ENCODE results near the gene HEG1.
"Not testable (repeated sequence)": the region's sequence is repeated elsewhere in the genome, so short reads cannot be mapped to it uniquely, and the experiment has no call there.

Gene HEG1

DNA sequence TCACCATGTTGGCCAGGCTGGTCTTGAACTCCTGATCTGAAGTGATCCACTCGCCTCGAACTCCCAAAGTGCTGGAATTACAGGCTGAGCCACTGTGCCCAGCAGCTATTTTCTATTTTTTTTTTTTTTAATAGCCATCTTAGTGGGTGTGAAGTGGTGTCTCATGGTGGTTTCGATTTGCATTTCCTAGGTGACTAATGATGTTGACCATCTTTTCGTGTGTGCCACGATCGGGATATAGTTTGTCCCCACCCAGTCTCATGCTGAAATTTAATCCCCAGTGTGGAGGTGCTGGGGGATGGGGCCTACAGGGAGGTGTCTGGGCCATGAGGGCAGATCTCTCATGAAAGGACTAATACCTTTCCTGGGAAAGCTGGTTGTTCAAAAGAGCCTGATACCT lies 79.4 kb downstream of the HEG1 start:
- DNase-seq = no peak

DNA sequence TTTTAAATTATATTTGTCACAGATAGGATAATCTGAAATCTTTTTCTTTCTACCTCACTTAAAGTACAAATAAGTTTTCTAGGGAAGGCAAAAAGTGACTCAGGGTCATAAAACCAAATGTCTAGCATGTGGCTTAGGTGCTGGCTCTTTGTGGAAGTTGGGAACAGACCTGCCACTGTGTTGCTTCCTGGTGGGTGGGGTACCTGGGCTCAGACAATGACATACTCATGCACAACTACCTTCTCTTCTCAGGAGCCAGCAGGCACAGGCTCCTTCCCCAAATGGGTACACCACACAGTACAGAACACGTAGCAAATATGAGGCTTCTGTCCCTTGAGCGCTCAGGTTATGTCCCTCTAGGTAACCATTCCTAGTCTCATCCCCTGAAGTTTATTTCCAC lies 81.1 kb downstream of the HEG1 start:
- no peak for DNase-seq

DNA sequence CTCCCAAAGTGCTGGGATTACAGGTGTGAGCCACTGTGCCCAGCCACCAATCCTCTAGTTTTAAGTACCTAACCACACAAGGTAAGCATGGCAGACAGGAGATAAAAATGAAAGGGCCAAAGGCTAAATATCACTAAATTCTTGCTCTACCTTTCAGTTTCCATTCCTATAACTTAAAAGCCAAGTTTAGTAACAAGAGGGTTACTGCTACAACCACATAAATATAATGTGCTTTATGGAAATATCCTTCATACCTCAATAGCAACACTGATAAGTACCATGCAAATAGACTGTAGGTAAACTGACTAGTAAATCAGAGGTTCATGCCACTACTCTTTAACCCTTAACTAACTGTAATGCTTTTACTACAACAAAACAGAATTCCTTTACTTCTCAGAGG lies 82.5 kb downstream of the HEG1 start:
- DNase-seq = no peak

DNA sequence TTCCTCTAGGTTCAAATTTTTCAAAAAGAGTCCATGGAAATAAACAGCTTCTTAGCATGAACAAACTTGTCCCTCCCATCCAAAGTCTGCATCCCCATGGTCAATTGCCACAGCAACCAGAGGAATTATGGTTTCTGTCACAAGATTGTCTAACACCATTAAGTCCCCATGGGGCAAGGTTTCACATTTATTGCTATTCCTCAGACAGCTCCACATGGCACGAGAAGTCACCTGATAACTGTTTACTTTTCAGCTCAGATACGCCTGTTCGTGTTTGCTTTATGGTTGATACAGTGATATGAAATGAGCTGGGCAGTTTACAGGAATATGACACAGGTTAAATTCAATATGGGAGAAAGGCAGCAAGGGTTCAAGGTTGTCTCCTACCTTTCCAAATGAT lies 83.3 kb downstream of the HEG1 start:
- DNase-seq = no peak

DNA sequence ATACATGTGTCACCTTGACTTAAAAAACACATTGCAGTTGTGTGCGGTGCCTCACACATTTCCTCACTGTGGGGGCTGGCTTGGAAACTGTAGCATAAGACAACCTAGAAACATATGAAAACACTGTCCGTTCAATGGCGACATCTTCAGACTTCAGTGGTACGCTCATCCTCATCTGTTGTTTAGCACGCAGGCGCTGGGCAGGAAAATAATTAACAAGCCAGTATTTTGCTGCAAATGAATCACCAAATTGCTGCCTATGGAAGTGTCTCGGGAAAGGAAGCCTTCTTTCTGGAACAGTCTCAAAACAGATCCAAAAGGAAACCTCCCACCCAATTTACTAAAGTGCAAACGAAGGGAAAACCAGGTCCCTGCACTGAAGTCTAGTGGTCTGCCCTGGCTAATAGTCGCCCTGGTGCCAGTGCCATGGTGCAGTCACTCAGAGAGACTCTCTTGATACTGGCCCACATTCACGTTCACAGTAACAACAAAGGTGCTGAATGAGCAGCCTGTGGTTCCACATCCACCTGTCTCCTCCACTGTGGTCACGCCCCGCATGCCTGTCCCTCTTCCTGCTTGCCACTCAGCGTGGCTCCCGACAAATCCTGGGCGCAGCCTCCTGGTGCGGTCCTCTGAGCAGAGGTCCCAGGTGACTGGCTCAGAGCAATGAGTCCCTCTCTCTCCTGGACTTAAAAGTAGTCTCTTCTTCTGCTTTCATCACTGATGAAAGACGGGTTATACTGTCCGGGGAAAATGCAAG lies 85.7 kb downstream of the HEG1 start:
- no peak for DNase-seq

DNA sequence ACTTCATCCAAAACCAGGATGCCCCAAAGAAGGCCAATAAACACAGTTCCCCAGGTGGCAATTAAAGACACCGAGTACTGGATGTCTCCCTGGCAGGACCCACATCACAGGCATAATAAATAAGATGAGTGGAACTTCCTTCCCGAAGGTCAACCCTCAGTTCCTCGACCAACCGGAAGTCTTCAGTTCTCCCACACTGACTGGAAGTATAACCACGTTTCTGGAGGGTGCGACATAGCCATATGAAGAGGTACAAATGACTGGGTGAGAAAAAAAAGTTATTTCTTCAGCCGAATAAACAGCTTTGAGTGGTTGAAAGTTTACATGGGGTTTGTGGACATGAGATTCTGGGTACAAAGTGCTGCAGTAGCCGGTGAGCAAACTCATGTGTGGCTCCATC lies 86.6 kb downstream of the HEG1 start:
- DNase-seq = no peak

DNA sequence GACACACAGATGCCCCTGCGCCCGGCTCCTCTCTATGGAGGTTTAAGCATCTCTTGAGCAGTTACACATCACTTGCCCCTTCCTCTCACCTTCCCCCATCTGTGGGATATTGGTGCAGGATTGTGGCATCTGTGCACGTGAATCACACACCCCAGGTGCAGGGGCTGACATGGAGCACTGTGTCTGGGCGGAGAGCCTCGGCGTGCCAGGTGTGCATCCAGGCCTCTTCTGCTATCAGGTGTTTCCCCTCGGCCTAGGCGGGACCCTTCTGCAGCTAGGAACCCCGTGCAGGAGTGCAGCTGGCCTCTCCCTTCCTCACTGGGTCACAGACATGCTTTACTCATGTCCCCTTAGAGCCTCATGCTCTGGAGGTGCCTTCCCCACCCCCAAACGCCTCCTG lies 87.8 kb downstream of the HEG1 start:
- no peak for DNase-seq

DNA sequence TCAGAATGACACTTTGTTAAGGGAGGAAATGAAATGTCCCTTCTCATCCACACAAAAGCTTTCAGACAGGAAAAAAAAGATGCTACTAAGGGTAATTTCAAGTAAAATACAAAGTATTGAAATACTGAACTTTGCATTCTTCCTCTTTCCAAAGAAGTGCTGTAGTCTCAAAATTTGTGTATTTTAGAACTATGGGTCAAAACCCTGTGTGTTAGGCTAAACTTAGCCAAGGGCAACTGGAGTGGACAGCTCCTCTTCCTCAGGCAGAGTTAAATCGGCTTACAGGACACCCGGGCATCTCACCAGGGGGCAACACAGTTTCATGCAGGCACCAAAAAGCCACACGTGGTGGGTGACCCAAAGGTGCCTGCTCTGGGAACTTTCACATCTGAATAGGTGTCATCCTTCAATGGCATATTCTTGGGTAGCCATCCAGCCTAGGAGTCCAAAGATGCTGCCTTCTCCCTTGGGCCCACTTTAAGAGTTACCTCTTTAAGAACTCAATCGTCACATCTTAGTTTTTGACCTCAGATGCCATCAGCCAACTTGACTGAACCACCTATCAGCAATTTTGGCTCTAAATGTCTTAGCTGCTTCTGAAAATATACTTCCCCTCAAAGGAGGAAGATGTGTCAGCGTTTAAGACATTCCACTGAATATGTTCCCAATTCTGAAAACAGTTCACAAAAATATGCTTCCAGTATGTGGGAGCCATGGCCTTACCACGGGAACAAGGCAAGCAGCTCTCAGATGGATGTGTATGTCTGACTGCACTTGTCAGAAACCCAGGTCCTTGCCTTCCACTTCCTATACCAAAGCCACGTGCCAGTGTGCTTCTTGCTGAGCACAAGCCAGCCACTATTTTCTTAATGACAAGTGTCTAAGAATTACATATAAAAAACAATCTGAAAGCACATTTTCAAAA lies 89.0 kb downstream of the HEG1 start:
- DNase-seq = no peak

DNA sequence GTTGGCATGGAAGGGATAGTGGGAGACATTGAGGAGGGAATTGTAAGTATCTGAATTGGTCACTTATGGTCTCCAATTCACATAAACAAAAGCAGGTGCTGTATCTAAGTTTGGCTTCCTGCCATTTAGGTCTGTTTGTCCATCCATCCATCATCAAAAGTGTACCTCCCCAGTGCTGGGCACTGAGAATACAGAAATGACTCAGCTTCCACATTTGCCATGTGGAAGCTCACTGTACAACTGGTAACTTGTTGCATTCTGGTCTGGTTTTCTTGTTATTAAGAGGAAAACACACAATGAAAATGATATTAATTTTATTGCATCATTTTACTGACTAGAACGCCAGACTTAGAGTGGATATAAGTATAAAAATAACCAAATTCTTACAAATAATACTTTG lies 90.4 kb downstream of the HEG1 start:
- no peak for DNase-seq

DNA sequence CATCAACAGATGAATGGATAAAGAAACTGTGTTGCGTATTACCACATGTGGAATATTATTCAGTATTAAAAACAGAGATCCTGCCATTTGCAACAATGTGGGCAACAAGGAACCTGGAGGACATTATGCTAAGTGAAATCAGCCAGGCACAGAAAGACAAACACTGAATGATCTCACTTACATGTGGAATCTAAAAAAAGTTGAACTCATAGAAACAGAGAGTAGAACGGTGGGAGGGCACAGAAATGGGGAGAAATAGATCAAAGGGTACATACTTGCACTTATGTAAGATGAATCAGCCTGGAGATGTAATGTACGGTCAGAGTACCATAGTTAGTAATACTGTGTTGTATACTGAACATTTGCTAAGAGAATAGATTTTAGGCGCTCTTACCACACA lies 91.4 kb downstream of the HEG1 start:
- no peak for DNase-seq

DNA sequence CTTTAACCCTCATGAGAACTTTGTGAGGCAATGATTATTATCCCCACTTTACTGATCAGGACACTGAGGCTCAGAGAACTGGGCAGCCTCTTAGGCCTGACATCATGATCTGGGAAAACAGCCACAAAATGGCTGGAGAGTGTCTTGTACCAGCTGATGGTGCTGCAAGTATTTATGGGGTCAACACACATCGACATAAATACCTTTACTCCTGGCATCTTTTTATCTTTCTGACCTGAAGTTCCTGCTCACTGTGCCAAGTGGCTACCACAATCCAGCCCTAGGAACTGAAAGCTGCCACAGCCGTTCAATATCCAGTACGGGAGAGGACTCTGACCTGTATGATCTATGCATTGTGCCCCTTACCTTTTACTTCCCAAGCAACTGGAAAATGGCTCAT lies 92.0 kb downstream of the HEG1 start:
- no peak for DNase-seq

DNA sequence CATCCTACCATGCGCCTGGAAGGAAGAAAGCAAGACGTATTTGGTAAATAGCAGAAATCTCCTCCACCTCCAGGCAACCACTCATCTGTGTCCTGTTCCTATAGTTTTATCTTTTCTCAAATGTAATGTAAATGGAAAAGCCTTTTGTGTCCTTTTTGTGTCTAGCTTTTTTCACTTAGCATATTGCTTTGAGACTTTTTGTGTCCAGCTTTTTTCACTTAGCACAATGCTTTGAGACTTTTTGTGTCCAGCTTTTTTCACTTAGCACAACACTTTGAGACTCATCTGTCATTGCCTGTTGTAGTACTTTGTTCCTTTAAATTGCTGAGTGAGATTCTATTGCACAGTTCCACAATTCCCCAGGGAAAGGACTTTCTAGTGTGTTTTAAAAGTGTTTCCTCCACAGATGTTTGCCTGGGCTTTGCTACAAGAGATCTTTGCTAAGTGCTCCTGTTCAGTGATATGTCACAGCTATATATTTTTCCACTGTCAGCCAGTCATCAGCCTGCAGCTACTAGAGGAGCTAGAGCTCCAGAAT lies 93.3 kb downstream of the HEG1 start:
- no peak for DNase-seq

DNA sequence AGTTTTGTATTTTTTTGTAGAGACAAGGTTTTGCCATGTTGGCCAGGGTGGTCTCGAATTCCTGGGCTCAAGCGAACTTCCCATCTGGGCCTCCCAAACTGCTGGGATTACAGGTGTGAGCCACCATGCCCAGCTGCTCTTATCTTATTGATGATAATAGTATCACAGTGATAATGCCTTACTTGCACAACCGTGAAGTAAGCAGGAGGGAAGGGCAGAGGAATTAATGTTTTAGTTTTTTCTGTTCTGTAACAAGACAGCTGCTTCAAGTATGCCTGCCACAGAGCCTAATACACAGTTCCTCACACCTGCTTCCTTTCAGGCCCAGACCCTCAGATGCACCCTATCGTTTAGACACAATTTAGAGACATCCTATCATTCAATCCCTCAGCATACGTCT lies 95.1 kb downstream of the HEG1 start:
- DNase-seq = no peak

DNA sequence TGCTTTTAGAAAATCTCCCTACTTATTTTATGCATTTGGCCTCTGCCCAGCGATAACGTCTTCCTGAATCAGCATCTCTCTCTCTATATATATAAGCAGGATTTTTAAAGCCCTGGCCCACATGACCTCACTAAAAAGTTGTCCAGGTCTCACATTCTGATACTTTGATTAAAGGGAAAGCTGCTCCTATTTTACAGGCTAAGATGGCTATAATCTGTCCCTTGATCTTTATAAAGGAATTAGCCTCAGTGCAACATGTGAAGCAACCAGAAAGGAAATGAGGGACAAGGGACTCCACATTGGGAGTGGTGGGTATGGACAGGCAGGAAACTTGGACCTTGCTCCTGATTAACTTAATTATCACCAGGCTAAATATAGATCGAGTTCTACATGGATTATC lies 95.7 kb downstream of the HEG1 start:
- DNase-seq = no peak

DNA sequence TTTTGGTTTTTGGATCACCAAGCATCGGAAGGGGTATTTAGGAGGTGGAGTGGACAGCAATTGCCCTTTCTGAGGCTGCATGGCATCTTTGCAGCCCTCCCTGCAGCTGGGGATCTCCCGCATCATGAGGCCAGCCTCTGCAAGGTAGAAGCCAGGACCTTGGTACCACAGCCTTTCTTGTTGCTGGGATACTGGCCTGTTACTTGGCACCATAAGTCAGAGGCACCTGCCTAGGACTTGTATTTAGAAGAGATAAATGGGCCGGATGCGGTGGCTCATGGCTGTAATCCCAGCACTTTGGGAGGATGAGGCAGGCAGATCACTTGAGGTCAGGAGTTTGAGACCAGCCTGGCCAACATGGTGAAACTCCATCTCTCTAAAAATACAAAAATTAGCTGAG lies 97.8 kb downstream of the HEG1 start:
- DNase-seq = not testable (repeated sequence)

DNA sequence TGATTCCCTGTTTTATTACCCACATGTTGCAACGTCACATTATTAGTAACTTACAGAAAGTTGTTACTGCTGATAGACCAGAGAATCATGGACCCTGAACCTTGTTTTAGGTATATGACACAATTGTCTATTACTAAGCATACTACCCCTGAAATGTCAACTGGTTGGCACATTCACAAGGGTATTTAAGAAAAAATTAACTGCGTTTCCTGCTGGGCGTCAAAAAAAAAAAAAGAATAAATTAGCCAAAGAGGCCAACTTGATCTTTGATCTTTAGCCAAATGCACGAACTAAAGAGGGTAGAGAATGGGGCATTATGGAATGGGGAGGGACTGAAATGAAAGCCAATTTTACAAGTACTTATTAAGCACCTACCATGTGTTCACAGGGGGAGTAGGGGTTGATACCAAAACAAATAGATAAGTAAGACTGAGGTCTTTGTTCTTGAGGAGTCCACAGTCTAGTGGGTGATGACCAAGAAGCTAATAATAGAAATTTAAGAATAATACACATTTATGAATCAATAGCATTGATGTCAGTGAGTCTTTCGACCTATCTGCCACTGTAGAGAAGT lies 103.4 kb downstream of the HEG1 start:
- no peak for DNase-seq

DNA sequence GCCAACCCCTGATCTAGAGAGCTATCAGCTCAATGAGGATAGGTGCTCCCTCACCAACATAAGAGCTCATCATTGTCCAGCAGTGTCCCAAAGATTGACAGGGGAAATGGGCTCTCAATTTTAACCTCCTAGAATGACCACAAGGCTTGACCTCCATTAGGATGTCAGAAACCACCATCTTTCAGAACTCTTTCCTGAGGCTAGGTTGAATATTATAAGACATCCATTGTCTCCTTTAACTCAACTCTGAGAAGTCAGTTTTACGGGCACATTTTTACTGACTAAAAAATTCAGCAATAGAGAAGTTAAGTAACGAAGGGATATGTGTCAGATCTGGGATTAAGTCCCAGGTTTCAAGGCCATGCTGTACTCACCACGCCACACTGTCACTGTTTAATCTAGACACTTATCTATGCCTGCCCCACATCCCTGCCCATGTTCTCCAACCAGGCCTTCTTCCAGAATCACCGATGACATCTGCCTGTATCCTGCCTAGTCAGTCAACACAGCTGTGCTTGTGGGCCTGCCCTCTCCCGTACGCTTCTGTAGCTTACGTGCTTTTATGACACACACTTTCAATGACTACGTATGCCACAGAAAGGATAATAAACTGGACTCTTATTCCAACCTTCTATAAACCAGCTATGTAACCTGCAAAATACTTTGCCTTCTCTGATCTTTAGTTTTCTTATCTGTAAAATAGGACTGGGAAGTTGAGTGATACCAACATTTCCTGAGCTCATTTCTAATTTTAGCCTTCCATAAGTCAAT lies 104.1 kb downstream of the HEG1 start:
- DNase-seq = no peak

DNA sequence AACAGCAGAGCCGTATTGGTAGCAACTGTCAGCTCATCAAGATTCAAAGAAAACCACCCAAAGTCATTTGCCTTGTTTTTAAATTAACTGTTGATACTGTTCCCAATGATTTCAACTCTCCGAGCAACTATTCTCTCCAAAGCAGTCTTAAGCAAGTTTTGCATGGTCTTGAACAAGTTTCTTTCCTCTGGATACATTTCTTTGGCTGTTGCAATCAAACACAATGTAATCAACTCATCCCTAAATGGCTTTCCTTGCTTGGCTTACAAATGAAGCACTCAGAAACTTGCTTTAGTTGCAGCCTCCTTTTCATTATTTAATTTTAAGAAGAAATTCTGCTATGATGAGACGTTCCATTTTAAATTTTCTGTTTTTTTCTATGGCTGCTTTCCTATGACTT lies 105.8 kb downstream of the HEG1 start:
- DNase-seq = no peak

DNA sequence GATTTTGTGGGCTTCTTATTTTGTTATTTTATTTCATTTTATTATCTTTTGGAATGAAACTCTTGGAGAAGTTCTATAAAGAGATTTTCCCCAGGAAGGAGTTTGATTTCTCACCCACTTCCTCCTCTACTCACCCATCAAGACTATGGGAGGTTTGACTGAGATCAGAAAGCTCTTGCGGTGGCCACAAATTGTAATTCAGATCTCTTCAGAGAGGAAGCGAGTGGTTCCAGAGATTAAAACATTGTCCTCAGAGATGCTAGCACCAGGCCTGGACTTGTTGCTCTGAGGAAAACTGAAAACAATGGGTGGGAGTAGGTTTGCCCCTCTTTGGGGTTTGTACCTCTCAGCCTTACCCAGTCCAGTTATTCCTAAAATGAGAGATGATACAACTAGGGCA lies 113.2 kb downstream of the HEG1 start:
- no peak for DNase-seq

DNA sequence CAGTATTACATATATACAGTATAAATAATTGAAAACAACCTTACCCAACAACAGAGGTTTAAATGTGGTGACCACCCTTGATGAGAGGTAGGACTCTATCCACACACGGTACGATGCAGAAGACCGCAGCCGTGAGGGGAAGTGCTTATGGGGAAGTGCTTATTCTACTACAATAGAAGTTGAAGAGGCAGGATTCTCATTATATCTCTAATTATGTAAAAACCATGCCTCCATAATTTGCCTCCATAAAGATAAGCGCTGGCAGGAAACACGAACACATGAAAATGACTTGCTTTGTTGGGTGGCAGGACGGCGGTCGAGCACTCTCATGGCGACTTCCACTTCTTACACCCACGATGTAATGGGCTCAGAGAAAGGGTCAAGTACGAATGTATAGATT lies 114.0 kb downstream of the HEG1 start:
- DNase-seq = no peak

DNA sequence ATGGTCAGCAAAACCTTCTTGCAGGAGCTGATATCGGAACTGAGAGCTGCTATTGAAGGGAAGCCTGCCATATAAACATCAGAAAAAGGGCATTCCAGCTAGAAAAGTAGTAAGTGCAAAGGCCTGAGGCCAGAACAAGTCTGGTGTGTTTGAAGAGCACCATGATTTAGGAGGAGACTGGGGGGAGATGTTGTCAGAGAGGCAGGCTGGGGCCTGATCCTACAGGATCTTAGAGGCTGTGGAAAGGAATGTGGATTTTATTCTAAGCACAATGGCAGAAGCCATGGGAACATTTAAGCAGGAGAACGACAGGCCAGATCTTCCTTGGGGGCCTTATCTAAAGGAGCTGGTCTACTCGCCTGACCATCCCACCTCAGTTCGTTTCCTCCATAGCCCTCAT lies 116.1 kb downstream of the HEG1 start:
- DNase-seq = no peak

DNA sequence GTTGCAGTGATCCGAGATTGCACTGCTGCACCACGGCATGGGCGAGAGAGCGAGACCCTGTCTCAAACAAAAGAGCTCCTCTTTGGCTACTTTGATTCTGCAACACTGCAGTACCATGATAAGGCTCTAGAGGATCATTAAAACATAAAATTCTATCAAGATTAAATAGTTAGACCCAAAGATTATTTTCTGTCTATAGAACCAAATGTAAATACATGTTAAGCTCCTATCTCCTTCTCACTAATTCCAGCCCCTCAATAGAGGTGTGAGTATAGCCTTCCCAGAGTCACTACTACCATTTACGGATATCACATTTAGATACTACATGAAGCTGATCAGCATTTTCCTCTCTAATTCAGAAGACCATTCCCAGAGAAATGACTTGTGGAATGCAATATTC lies 116.9 kb downstream of the HEG1 start:
- DNase-seq = no peak

DNA sequence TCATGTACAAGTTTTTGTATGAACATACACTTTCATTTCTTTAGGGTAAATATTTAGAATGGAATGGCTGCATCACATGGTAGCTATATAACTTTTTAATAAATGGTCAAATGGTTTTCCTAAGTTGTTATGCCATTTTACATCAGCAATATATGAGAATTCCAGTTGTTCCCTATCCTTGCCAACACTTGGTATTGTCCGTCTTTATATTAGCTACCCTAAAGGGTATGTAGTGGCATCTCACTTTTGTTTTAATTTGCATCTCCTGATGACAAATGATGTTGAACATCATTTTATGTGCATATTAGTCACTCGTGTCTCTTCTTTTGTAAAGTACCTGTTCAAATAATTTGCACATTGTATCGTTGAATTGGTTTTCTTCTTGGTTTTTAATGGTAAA lies 118.7 kb downstream of the HEG1 start:
- no peak for DNase-seq

All from hematopoietic multipotent progenitor cell treated with erythropoietin and hydrocortisone succinate and interleukin-3 and kit ligand, for 8 days (in vitro differentiated cells).